HG03457 (cell line): ENCODE data around the gene PCDHGA1.

Experiments
- ATAC-seq: cut with Tn5 transposase; IDR thresholded peaks from one replicate; pipeline ENCODE4 v1.9.1; 2021; ENCODE audit warnings: moderate number of reproducible peaks; ENCODE audit not compliant: unreplicated experiment

Gene PCDHGA1

GRCh38 chr5:141512390-141512910 lies 182.1 kb downstream of the PCDHGA1 start:
- ATAC-seq: no peak

DNA sequence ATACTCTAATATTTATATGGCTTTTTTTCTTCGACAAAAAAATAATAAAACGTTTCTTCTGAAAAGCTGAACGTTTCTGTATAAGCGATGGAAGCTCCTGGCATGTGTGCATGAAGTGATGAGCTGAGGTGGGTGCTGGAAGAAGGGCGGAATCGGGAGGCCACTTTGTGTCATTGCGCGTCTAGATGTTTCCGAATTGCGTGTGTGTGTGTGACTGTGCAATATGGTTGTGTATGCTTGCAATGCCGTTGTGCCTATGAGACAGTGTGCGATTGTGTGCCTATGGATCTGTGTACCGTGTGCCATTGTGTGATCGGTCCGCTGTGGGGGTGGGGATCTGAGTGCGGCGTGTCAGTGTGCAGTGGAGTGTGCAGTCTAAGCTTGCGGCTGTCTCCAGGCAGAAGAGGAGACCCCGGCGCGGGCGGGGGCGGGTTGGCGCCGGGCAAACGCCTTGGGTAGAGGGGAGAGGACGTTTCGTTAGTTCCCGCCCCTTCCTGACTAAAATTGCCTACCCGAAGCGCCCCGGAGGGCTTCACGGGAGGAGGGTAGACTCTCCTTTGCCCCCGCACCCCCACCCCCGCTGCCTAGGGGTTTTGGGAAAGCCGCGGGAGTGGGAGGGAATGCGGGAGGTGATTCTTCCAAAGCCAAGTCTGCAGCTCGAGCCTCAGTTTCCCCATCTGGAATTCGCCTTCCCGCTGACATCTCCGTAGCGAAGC lies 182.8 kb downstream of the PCDHGA1 start:
- no peak for ATAC-seq

DNA sequence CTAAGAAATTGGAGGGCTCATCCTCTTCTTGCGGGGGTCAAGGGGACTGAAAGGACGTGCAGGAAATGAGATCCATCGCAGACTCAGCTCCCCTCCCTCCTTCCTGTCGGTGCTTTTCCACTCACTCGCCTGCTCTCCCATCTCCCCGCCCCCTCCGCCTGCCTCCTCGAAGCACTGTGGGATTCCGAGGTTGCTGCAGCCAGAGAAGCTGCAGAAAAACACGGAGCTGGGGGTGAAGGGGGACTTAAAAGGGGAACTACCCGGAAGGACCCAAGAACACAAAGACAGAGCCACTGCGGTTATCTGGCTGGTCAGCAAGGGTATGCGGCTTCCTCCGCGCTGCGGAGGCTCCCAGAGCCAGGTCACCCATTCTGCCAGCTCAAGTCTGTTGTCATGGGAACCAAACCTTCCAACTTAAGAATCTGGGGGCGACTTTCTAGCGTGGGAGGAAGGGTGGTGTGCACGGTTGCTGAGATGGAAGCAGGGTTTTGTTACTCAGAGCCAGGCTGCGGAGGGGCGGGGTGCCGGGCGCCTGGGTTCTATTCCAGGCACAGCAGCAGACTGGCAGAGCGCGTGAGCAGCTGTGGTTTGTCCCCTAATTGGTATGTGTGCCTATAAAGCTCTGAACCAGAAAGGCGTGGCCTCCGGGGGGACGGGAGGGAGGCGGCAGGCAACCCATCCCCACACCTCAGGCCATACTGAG lies 183.5 kb downstream of the PCDHGA1 start:
- ATAC-seq: no peak

DNA sequence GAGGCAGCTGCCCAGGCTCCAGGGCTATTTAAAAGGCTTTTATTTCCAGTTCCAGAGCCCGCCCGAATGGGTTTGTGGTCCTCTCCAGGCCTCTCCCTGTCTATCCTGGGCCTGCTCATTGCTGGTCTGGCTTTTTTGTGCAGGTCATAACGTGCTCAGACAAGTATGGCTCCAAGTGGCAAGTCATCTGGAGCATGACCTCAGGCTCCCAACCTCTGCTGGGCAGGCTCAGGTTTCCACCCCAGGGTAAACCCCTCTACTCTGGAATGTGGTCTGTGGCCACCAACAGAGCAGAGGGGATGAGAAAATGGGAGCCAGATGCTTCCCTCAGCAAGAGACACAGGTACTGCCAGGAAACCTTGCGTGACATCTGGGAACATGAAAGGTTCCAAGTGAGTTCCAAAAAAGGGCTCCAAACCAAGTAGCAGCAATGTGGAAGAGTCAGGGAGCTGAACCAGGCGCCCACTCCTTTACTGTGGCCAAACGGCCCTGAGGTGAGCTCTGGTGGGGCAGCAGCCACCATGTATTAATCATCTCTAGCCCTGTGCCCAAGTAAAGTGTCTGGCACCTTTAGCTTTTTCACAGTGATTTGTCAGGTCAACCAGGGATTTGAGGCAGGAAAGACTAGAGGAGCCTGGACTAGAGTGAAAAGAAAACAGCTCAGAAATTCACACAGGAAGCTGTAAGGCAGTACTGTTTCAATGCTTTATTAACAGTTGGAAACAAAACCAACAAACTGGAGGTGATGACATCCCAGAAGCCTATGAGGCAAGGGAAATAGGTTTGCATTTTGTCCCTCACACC lies 184.2 kb downstream of the PCDHGA1 start:
- no peak for ATAC-seq

- no peak for ATAC-seq
These were observed 184.8 kb downstream of the PCDHGA1 start for GRCh38 chr5:141515141-141515540.

GRCh38 chr5:141515946-141516671 lies 185.8 kb downstream of the PCDHGA1 start:
- ATAC-seq: no peak

DNA sequence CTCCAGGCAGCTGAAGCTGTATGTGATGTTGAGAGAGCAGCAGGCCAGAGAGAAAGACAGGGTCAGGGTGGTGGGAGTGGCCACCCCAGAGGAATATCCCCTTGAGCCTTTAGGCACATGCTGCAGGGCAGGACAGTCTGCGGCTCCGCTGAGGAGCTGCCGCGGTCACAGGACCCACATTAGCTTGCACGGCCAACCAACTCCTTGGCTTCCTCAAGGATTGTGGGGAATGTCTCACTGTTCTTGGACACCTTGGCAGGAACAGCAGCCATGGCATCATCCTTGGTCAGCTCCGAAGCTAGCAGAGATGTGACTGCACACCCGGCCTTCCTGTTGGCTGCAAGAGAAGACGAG lies 186.3 kb downstream of the PCDHGA1 start:
- no peak for ATAC-seq

- no peak for ATAC-seq
These were observed 187.0 kb downstream of the PCDHGA1 start for GRCh38 chr5:141517312-141517711.

DNA sequence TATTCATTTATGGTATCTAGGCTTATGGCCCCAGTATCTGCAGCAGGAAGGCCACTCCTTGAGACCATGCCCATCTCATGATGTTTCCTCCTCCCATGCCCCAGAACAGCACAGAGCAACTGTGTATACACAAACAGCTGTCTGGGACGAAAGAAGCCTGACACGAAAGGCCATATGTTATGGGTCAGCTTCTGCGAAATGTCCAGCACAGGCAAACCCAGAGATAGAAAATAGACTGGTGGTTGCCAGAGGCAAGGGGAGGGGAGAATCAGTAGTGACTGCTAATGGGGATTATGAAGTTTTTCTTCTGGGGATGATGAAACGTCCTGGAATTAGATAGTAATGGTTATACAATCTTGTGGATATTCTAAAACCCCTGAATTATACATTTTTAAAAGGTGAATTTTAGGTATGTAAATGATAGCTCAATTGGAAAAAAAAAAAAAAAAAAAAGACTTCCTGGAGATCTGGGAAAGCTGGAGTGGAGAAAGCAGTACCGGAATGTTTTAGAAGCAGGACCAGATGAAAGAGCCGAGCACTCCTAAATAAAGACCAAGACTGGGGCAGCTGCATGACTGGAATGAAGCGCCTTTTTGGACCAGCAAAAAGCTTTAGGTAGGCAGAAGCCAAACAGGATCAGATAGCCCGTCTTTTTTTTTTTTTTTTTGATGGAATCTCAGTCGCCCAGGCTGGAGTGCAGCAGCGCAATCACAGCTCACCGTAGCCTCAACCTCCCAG lies 187.7 kb downstream of the PCDHGA1 start:
- no peak for ATAC-seq

- ATAC-seq: no peak
These were observed 188.3 kb downstream of the PCDHGA1 start for GRCh38 chr5:141518618-141519015.

DNA sequence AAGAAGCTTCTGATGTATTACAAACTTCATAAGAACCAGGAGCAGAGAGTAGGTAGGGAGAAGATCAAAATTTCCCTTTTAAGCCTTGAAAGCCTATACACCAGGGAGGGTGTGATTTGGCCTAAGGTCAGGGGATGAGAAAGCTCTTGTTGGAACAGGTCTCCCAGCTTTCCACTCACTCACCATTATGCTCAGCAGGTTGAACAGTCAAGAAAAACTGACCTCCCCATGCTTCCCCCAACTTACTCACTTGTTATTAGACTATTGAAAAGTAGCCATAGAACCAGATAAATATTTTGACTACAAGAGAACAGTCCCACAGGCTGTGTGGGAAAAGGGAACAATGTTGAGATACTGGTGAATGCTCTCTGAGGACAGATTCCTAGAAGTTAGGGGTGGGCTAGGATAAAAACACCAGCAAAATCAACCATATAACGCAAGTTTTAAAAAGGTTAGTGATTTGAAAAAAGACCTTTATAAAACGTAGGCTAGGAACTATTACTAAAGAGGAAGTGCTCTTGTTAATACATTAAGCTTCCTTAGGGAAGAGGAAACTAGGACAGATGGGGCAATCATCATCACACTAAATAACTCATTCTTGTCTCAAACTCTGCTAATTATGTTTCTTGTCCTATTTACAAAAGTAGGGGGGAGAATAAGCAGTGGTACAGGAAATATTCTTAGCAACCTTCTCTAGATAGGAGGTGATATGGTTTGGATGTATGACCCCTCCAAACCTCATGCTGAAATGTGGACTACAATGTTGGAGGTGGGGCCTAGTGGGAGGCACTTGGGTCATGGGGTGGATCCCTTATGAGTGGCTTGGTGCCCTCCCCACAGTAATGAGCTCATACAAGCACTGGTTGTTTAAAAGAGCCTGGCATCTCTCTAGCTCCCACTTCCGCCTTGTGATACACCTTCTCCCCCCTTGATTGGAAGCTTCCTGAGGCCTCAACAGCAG lies 189.6 kb downstream of the PCDHGA1 start:
- no peak for ATAC-seq

DNA sequence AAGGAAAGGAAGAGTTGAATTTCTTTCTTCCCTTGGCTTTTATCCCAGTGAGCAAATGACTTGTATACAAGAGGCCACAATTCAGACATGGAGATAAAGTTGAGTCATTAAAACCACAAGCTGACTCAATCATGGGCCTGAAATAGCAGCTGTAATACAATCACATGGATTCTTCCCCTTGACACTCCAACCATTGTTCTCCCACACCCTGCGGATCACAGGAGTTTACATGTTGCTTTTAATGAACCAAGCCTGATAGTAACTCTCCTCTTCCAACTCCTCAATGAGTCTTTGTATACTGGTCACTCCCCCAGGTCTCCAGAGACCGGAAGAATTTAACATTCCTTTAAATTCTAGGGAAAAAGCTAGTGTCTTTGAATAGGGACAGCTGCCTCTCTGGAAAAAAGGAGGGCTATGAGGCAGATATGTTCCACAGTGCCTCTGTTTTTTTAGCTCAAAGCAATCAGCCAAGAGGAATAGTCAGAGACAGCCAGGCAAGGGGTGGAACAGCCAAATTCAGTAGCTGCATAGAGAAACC lies 191.0 kb downstream of the PCDHGA1 start:
- ATAC-seq: no peak

GRCh38 chr5:141522301-141522700 lies 192.0 kb downstream of the PCDHGA1 start:
- no peak for ATAC-seq

DNA sequence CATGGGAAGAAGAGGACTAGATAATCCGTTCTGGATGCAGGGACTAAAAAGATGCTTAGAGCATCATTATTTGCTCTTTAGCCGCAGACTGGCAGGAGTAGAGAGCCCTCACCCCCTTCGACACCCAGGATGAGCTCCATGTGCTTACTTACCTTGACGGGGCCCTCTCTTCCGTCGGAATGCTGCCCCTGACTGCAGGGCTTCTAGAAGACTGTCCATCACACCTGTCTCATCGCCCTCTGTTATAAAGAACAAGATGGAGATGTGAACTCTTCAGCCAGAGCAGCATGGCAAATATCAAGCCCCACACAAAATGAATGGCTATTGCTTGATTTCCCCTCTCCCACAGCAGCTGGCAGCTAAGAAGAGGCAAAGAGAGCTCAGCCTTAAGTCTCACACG lies 193.7 kb downstream of the PCDHGA1 start:
- ATAC-seq: no peak

DNA sequence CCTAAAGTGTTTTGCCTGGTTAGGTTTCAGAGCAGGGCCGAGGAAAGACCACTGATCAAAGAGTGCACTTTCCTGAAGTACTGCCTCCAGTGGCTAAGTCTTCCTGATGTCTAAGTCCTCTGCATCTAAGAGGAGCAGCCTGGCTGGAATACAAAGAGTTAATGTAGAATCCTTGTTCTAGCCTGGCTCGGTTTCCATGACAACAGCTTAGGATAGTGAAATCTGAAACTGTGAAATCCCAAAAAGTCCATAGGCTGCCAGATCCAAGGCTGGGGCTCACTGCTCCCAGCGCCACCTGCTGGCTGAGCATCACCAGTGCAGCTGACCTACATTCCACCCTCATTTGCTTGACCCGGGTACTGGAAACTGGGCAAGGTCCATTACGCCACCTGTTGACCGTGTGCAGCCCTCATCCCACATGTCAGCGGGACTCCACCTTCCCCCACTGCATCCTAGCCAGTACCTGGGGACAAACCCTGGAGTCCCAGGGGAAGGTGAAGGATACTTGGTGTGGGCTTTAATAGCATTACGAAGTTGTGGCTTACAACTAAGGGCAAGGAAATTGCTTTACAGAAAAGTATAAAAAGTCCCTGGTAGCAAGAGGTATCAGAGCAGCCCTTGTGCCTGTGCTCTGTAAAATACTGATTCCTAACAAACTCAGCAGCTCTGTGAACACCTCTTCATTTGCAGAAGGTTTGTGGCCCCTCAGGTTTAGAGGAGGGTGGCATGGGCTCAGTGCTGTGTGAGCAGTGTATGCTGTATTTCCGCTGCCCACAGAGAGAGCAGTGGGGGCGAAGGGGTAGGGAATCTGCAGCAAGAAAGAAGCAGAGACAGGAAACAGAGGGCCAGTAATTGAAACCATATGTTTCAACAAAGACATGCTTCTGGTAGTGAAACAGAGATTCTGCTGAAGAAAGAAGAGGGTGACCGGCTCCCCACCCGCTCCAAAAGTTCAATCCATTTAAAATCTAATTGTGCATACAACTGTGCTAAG lies 194.6 kb downstream of the PCDHGA1 start:
- peak; percentile 69 for ATAC-seq

GRCh38 chr5:141525653-141526052 lies 195.3 kb downstream of the PCDHGA1 start:
- ATAC-seq: no peak

DNA sequence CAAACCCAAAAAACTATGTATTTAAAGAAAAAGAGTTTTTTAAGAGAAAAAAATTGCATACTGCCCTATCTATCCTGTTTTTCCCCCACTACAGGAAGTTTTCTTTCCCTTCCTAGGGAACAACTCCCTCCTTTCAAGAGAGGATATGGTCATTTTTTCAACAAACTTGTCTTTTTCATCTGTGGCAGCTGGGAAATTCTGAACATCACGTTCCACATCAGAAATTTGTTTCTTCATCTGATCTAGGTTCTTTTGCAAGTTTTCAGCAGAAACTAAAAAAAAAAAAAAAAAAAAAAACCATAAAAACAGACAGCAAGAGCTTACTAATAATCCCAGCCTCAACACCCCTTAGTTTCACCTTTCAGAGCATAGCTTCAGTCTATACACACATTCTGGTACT lies 197.1 kb downstream of the PCDHGA1 start:
- no peak for ATAC-seq
